SK-N-SH treated with all-trans-retinoic acid at 6 μM for 48 hours (cell line): Measurements from ENCODE around the gene KCTD5.
"Not testable (repeated sequence)": the region's sequence is repeated elsewhere in the genome, so short reads cannot be mapped to it uniquely, and the experiment has no call there.

Experiments
- ARNTL ChIP-seq: fragments of 450-650 bp; formaldehyde crosslinking; IDR thresholded peaks from 2 replicates; pipeline ENCODE4 v1.5.0; 2020; ENCODE audit warnings: low read depth, mild to moderate bottlenecking, moderate library complexity, borderline replicate concordance
- CSDC2 ChIP-seq: fragments of 250-450 bp; sonication (Bioruptor Pico); IDR thresholded peaks from 2 replicates; pipeline ENCODE4 v1.5.0; 2020; ENCODE audit warnings: mild to moderate bottlenecking, moderate library complexity
- CSRNP3 ChIP-seq: fragments of 250-450 bp; sonication (Bioruptor Pico); IDR thresholded peaks from 2 replicates; pipeline ENCODE4 v1.5.1; 2021; ENCODE audit warnings: mild to moderate bottlenecking, moderate library complexity
- ESRRG ChIP-seq: fragments of 250-450 bp; sonication (Bioruptor Pico); IDR thresholded peaks from 2 replicates; pipeline ENCODE4 v1.6.1; 2021; ENCODE audit warnings: mild to moderate bottlenecking
- OSR1 ChIP-seq: fragments of 250-450 bp; sonication (Bioruptor Pico); IDR thresholded peaks from 2 replicates; pipeline ENCODE4 v1.8.0; 2022; ENCODE audit warnings: moderate library complexity, mild to moderate bottlenecking, inconsistent platforms
- POU6F1 ChIP-seq: fragments of 250-450 bp; sonication (Bioruptor Pico); IDR thresholded peaks from 2 replicates; pipeline ENCODE4 v1.8.0; 2021; ENCODE audit warnings: low read depth, mild to moderate bottlenecking, moderate library complexity, borderline replicate concordance
- PPARA ChIP-seq: fragments of 250-450 bp; sonication (Bioruptor Pico); IDR thresholded peaks from 2 replicates; pipeline ENCODE4 v1.5.0; 2020; ENCODE audit warnings: mild to moderate bottlenecking, borderline replicate concordance
- TCF4 ChIP-seq: fragments of 250-450 bp; sonication (Bioruptor Pico); IDR thresholded peaks from 2 replicates; pipeline ENCODE4 v1.8.0; 2021; ENCODE audit warnings: mild to moderate bottlenecking, moderate library complexity, borderline replicate concordance
- TSHZ2 ChIP-seq: fragments of 250-450 bp; sonication (Bioruptor Pico); IDR thresholded peaks from 2 replicates; pipeline ENCODE4 v1.5.0; 2020; ENCODE audit warnings: mild to moderate bottlenecking, moderate library complexity
- ZC3H10 ChIP-seq: fragments of 250-450 bp; sonication (Bioruptor Pico); IDR thresholded peaks from 2 replicates; pipeline ENCODE4 v1.5.1; 2021; ENCODE audit warnings: mild to moderate bottlenecking, moderate library complexity
- ZFP3 ChIP-seq: fragments of 250-450 bp; sonication (Bioruptor Pico); IDR thresholded peaks from 2 replicates; pipeline ENCODE4 v1.5.0; 2020; ENCODE audit warnings: mild to moderate bottlenecking, moderate library complexity
- ZFP30 ChIP-seq: fragments of 450-650 bp; formaldehyde crosslinking; IDR thresholded peaks from 2 replicates; pipeline ENCODE4 v1.5.0; 2022; ENCODE audit warnings: mild to moderate bottlenecking, moderate library complexity
- ZNF565 ChIP-seq: fragments of 450-650 bp; formaldehyde crosslinking; conservative IDR thresholded peaks from 2 replicates; pipeline ENCODE4 v1.5.0; 2020; ENCODE audit warnings: low read depth, mild to moderate bottlenecking, moderate library complexity
- TF ChIP-seq, protein P1 (sequence below): fragments of 250-450 bp; sonication (Bioruptor Pico); IDR thresholded peaks from 2 replicates; pipeline ENCODE4 v1.8.0; 2020; ENCODE audit warnings: mild to moderate bottlenecking, moderate library complexity, borderline replicate concordance

DNA sequence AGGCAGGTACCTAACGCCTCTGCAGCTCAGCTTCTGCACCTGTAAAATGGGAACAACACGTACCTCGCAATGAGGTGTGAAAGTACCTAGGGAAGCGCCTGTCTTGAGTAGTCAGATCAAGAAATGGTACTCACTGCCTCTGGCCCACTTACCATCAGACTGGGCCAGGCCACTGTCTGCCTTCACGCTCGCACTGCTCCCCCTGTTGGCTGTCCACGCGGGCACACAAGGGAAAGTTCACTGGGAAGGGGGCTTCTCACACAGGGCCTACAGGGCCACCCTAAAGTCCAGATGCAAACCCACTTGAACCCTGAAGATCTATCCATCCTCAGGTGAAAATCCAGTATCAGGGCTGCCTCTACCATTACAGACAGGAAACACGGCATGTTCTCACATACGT is 11.1 kb upstream of the KCTD5 start:
- TF ChIP-seq, protein P1, sequence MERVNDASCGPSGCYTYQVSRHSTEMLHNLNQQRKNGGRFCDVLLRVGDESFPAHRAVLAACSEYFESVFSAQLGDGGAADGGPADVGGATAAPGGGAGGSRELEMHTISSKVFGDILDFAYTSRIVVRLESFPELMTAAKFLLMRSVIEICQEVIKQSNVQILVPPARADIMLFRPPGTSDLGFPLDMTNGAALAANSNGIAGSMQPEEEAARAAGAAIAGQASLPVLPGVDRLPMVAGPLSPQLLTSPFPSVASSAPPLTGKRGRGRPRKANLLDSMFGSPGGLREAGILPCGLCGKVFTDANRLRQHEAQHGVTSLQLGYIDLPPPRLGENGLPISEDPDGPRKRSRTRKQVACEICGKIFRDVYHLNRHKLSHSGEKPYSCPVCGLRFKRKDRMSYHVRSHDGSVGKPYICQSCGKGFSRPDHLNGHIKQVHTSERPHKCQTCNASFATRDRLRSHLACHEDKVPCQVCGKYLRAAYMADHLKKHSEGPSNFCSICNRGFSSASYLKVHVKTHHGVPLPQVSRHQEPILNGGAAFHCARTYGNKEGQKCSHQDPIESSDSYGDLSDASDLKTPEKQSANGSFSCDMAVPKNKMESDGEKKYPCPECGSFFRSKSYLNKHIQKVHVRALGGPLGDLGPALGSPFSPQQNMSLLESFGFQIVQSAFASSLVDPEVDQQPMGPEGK (CRISPR knock-in tag) = not testable (repeated sequence)
- TF ChIP-seq ZNF565 (CRISPR knock-in tag); TSHZ2 (CRISPR knock-in tag); ZFP30 (CRISPR knock-in tag); ZC3H10 (CRISPR knock-in tag); ZFP3 (CRISPR knock-in tag); CSRNP3 (CRISPR knock-in tag); ARNTL (CRISPR knock-in tag); TCF4 (CRISPR knock-in tag); CSDC2; PPARA; POU6F1 (CRISPR knock-in tag); ESRRG; OSR1 (CRISPR knock-in tag): not testable (repeated sequence)
